Tibial nerve (tissue), 3 donors: Measurements from ENCODE around the gene PCDH9.

Experiments
- POLR2A ChIP-seq, 2 donors: fragments of 450-650 bp; IDR thresholded peaks; one replicate each; pipeline ENCODE4 v1.6.1; 2017; ENCODE audit warnings: antibody characterized with exemption in 2 of 2, mild to moderate bottlenecking in 2 of 2, moderate library complexity in 2 of 2
- TF ChIP-seq, protein P1 (sequence below), 5 experiments: fragments of 200-600 bp in 3 of 5; fragments of 450-650 bp in 2 of 5; sonication (generic) in 3 of 5; IDR thresholded peaks; one replicate each; pipeline ENCODE4 v1.5.1; 2016 to 2019; ENCODE audit warnings: antibody characterized with exemption in 5 of 5, mild to moderate bottlenecking in 3 of 5, moderate library complexity in 2 of 5

GRCh38 chr13:67267136-67267535 lies 37.0 kb upstream of the PCDH9 start:
- TF ChIP-seq POLR2A (IDR thresholded peaks at IDR 0.05) = no peak
- TF ChIP-seq, protein P1, sequence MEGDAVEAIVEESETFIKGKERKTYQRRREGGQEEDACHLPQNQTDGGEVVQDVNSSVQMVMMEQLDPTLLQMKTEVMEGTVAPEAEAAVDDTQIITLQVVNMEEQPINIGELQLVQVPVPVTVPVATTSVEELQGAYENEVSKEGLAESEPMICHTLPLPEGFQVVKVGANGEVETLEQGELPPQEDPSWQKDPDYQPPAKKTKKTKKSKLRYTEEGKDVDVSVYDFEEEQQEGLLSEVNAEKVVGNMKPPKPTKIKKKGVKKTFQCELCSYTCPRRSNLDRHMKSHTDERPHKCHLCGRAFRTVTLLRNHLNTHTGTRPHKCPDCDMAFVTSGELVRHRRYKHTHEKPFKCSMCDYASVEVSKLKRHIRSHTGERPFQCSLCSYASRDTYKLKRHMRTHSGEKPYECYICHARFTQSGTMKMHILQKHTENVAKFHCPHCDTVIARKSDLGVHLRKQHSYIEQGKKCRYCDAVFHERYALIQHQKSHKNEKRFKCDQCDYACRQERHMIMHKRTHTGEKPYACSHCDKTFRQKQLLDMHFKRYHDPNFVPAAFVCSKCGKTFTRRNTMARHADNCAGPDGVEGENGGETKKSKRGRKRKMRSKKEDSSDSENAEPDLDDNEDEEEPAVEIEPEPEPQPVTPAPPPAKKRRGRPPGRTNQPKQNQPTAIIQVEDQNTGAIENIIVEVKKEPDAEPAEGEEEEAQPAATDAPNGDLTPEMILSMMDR (IDR thresholded peaks at IDR 0.05) = no peak
